NCI-H2171 treated with DMSO at 0.1 percent for 48 hours (cell line): ENCODE data around the gene PCDHGA4.
"Not testable (repeated sequence)": the region's sequence is repeated elsewhere in the genome, so short reads cannot be mapped to it uniquely, and the experiment has no call there.

Experiments
- DNase-seq: peaks from one replicate; lab custom pipeline; 2025; lab: John Stamatoyannopoulos, UW

The PCDHGA4 gene

GRCh38 chr5:141384471-141385267, 29.8 kb downstream of the PCDHGA4 start:
- no peak for DNase-seq

GRCh38 chr5:141387557-141388311, 32.9 kb downstream of the PCDHGA4 start, which contains the start of gene PCDHGB4:
PCDHGB4 (plus strand) TSS chr5:141387698; CDS start chr5:141387885, 187 bp downstream.
- DNase-seq = not testable (repeated sequence)

GRCh38 chr5:141388661-141389060, 33.8 kb downstream of the PCDHGA4 start:
- no peak for DNase-seq

GRCh38 chr5:141389153-141390042, 34.6 kb downstream of the PCDHGA4 start:
- DNase-seq = no peak

GRCh38 chr5:141392429-141393198, 37.8 kb downstream of the PCDHGA4 start, which contains the start of gene PCDHGA8:
PCDHGA8 (plus strand) TSS chr5:141392633; CDS start chr5:141392814, 181 bp downstream.
- peak; percentile 27 for DNase-seq

- DNase-seq = no peak
These were observed 38.4 kb downstream of the PCDHGA4 start for GRCh38 chr5:141393267-141393666.

GRCh38 chr5:141394401-141395187, 39.8 kb downstream of the PCDHGA4 start:
- not testable (repeated sequence) for DNase-seq

GRCh38 chr5:141397756-141398551, 43.1 kb downstream of the PCDHGA4 start, which contains the start of gene PCDHGB5:
PCDHGB5 (plus strand) TSS chr5:141397947; CDS start chr5:141398128, 181 bp downstream.
- not testable (repeated sequence) for DNase-seq

GRCh38 chr5:141398608-141399007, 43.8 kb downstream of the PCDHGA4 start:
- no peak for DNase-seq

GRCh38 chr5:141399555-141400258, 44.9 kb downstream of the PCDHGA4 start:
- no peak for DNase-seq

- DNase-seq = peak; percentile 5
These were observed 47.9 kb downstream of the PCDHGA4 start, which contains the start of gene PCDHGA9 for GRCh38 chr5:141402553-141403243. PCDHGA9 (plus strand) TSS chr5:141402778; CDS start chr5:141402953, 175 bp downstream.

GRCh38 chr5:141403387-141403786, 48.6 kb downstream of the PCDHGA4 start:
- DNase-seq = no peak
